Endothelial cell of umbilical vein (primary cell): ENCODE measurements around the gene COL19A1.

Experiments used
- CTCF ChIP-seq, 2 donors: IDR thresholded peaks; 1 replicate in 1 of 2; 2 replicates in 1 of 2; pipeline ENCODE4 v1.5.1; 2011; ENCODE audit warnings: low read length in 2 of 2, mild to moderate bottlenecking in 2 of 2, moderate library complexity in 2 of 2, control low read depth in 1 of 2, inconsistent platforms in 1 of 2, low read depth in 1 of 2; ENCODE audit not compliant: insufficient read depth in 1 of 2; ENCODE audit errors: extremely low read depth in 1 of 2
- EZH2 ChIP-seq: IDR thresholded peaks from 2 replicates; pipeline ENCODE4 v1.6.1; 2012; ENCODE audit warnings: borderline replicate concordance, low read depth, mild to moderate bottlenecking, moderate library complexity, low read length, inconsistent platforms; ENCODE audit not compliant: severe bottlenecking
- MAX ChIP-seq: IDR thresholded peaks from 2 replicates; pipeline ENCODE4 v1.6.1; 2011; ENCODE audit not compliant: insufficient read depth, insufficient read length
- MYC ChIP-seq: IDR thresholded peaks from one replicate; pipeline ENCODE4 v1.6.1; 2011; ENCODE audit warnings: mild to moderate bottlenecking, low read depth, low read length
- POLR2A ChIP-seq: IDR thresholded peaks from 2 replicates; pipeline ENCODE4 v1.6.1; 2012; ENCODE audit warnings: low read depth, mild to moderate bottlenecking, control low read depth, low read length
- POLR2AphosphoS5 ChIP-seq: IDR thresholded peaks from 2 replicates; pipeline ENCODE4 v1.6.1; 2012; ENCODE audit warnings: low read depth, mild to moderate bottlenecking, control low read depth, low read length, moderate library complexity; ENCODE audit not compliant: insufficient read depth

DNA sequence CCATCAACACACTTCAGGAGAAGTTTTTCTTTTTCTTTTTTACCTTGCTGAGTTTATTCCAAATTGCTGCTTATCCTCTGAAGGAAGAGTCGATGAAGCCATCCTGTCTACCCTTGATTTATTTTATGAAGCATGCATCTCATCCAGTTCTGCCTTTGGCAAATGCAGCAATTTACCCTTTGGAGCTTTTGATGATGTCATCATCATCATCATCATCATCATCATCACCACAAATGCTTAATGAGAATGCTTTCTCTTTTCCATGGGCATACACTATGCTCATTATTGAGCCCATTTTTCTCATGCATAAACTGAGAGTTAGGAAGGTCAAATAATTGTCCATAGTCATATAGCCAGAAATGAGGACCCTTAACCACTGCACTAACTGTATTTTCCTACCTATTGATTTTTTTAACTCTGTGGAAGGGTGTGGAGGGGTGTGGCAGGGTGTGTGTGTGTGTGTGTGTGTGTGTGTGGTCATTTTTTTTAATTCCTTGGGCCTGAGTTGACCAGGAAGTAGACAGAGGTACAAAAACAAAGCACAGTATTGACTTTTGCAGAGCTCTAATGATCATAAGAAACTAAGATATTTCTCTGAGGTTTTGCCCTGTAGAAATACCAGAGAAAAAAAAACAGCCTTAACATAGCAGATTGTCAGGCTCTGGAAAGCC is 353.7 kb downstream of the COL19A1 start:
- TF ChIP-seq CTCF (IDR thresholded peaks at IDR 0.05; ENCODE audit: extremely low read depth in 1 of 2, insufficient read depth in 1 of 2, low read depth in 1 of 2, low read length in 2 of 2) (no peak), MYC (no peak), POLR2A (no peak), POLR2AphosphoS5 (no peak), MAX (no peak), EZH2 (no peak)
